Stomach (tissue), 9 donors: ENCODE results near the gene FBXO48. TPM values are rescaled to one million over a fixed set of nuclear protein-coding genes. Genes with fewer than 3 reads are reported as not detected.

Source experiments
- DNase-seq, 2 donors: peaks; one replicate each; pipeline versions ENCODE4 v3.0.0 to v3.0.0-alpha.2; 2013 to 2019
- H3K27ac ChIP-seq, 5 donors: fragments of 200-600 bp in 4 of 5; sonication (generic) in 4 of 5; one replicate each; pipeline ENCODE4 v1.5.1; 2013 to 2019; ENCODE audit warnings: mild to moderate bottlenecking in 1 of 5, moderate library complexity in 1 of 5
- H3K27me3 ChIP-seq, 3 donors: fragments of 200-600 bp; sonication (generic); one replicate each; pipeline ENCODE4 v1.5.1; 2017 to 2019; ENCODE audit warnings: mixed run types in 1 of 3
- H3K36me3 ChIP-seq, 4 donors: fragments of 200-600 bp; sonication (generic); 1 replicate in 3 of 4; 2 replicates in 1 of 4; pipeline ENCODE4 v1.5.1; 2016 to 2019
- H3K4me1 ChIP-seq, 4 donors: fragments of 200-600 bp; sonication (generic); one replicate each; pipeline ENCODE4 v1.5.1; 2016 to 2019
- H3K4me3 ChIP-seq, 4 donors: fragments of 200-600 bp; sonication (generic) in 3 of 4; one replicate each; pipeline ENCODE4 v1.5.1; 2016 to 2019; ENCODE audit warnings: mild to moderate bottlenecking in 1 of 4
- H3K9me3 ChIP-seq, 4 donors: fragments of 200-600 bp; sonication (generic); one replicate each; pipeline ENCODE4 v1.5.1; 2016 to 2019
- EP300 ChIP-seq: sonication (generic); formaldehyde crosslinking; IDR thresholded peaks from one replicate; pipeline ENCODE4 v1.6.1; 2017; ENCODE audit warnings: antibody characterized with exemption
- POLR2A ChIP-seq, 4 donors: fragments of 450-650 bp; IDR thresholded peaks; one replicate each; pipeline ENCODE4 v1.6.1; 2016; ENCODE audit warnings: antibody characterized with exemption in 4 of 4, control low read depth in 2 of 4, mild to moderate bottlenecking in 1 of 4, moderate library complexity in 1 of 4
- POLR2AphosphoS5 ChIP-seq, 3 donors: sonication (generic); formaldehyde crosslinking; IDR thresholded peaks; one replicate each; pipeline ENCODE4 v1.6.1; 2016; ENCODE audit warnings: antibody characterized with exemption in 3 of 3
- WGBS, 5 donors: extraction: QIAGEN DNeasy Blood & Tissue Kit in 3 of 5; methylation state at CpG; one replicate each; pipeline versions ENCODE4 v1.1.5 to v1.1.7; 2013 to 2018; 5-methylcytosine and 5-hydroxymethylcytosine counted together
- intact Hi-C: fragments of 100-400 bp; cut with DNase I; formaldehyde crosslinking; loops from one replicate; pipeline ENCODE4 v1.15.1; 2023; ENCODE audit warnings: low total_unique reads
- polyA plus RNA-seq, 3 donors: library from polyadenylated mRNA; stranded (reverse); fragments of 200-250 nt; gene quantifications; one replicate each; pipeline ENCODE4 v1.2.3, GENCODE V29; 2013
- total RNA-seq, 5 donors: library from RNA; depleted of rRNA; stranded (reverse); fragments of >200 nt; gene quantifications; one replicate each; pipeline versions ENCODE4 v1.1.0 to v1.2.3, GENCODE V29; 2014 to 2016
- TF ChIP-seq, protein P1 (sequence below), 7 experiments: fragments of 450-650 bp in 4 of 7; fragments of 200-600 bp in 3 of 7; sonication (generic) in 3 of 7; IDR thresholded peaks; one replicate each; pipeline ENCODE4 v1.5.1; 2016 to 2019; ENCODE audit warnings: antibody characterized with exemption in 7 of 7, control low read depth in 2 of 7, mild to moderate bottlenecking in 1 of 7
- donor health status: healthy with polysubstance abuse.
- donor health status: Bipolar disorder and iron deficiency.
- donor health status: healthy.

FBXO48 gene
- total and polyA plus RNA-seq, 8 donors = 0.43 to 1.2 (median 0.58) TPM; not detected in 1

GRCh38 chr2:68414876-68415275 lies 52.2 kb downstream of the FBXO48 start:
- Histone ChIP-seq H3K9me3 (no peaks in the 10 kb centered on the region), H3K27ac (no peak overlapping the region), H3K36me3 (no peaks in the 10 kb centered on the region), H3K4me3 (no peak overlapping the region), H3K4me1 (no peaks in the 10 kb centered on the region), H3K27me3 (no peaks in the 10 kb centered on the region)
- intact Hi-C loops = no loop called here
- DNase-seq = no peak
- 59 to 67% (median 64%) methylated on average over 3 of the region's 3 CpGs for WGBS, 5 donors
- no peak for TF ChIP-seq POLR2AphosphoS5 (IDR thresholded peaks at IDR 0.05)
- TF ChIP-seq EP300 = no peak
- TF ChIP-seq, protein P1, sequence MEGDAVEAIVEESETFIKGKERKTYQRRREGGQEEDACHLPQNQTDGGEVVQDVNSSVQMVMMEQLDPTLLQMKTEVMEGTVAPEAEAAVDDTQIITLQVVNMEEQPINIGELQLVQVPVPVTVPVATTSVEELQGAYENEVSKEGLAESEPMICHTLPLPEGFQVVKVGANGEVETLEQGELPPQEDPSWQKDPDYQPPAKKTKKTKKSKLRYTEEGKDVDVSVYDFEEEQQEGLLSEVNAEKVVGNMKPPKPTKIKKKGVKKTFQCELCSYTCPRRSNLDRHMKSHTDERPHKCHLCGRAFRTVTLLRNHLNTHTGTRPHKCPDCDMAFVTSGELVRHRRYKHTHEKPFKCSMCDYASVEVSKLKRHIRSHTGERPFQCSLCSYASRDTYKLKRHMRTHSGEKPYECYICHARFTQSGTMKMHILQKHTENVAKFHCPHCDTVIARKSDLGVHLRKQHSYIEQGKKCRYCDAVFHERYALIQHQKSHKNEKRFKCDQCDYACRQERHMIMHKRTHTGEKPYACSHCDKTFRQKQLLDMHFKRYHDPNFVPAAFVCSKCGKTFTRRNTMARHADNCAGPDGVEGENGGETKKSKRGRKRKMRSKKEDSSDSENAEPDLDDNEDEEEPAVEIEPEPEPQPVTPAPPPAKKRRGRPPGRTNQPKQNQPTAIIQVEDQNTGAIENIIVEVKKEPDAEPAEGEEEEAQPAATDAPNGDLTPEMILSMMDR (IDR thresholded peaks at IDR 0.05) = no peak
- no peak for TF ChIP-seq POLR2A (IDR thresholded peaks at IDR 0.05)

GRCh38 chr2:68414452-68414851 lies 52.6 kb downstream of the FBXO48 start:
- DNase-seq = no peak
- intact Hi-C loops = no loop called here

DNA sequence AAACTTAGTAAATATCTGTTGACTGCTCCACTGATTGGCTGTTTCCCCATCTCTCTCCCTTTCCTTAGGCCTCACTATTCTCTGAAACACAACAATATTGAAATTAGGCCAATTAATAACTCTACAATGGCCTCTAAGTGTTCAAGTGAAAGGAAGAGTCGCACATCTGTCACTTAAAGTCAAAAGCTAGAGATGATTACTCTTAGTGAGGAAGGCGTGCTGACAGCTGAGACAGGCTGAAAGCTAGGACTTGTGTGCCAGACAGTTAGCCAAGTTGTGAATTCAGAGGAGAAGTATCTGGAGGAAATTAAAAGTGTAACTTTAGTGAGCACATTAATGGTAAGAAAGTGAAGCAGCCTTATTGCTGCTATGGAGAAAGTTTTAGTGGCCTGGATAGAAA lies 53.6 kb downstream of the FBXO48 start:
- intact Hi-C loops = no loop called here
- Histone ChIP-seq H3K4me3 (no peak overlapping the region), H3K4me1 (no peaks in the 10 kb centered on the region), H3K27me3 (no peaks in the 10 kb centered on the region), H3K36me3 (no peaks in the 10 kb centered on the region), H3K9me3 (no peaks in the 10 kb centered on the region), H3K27ac (no peak overlapping the region)
- TF ChIP-seq EP300 (no peak), POLR2AphosphoS5 (IDR thresholded peaks at IDR 0.05) (no peak), POLR2A (IDR thresholded peaks at IDR 0.05) (no peak)
- TF ChIP-seq, protein P1 (IDR thresholded peaks at IDR 0.05) = no peak
- no peak for DNase-seq
- WGBS, 5 donors = 94 to 100% (median 97%) methylated on average over 2 of the region's 2 CpGs

More at GRCh38 chr2:68414452-68414851, 52.6 kb downstream of the FBXO48 start:
- no peaks in the 10 kb centered on the region for H3K9me3 ChIP-seq
- no peak overlapping the region for H3K4me3 ChIP-seq
- no peaks in the 10 kb centered on the region for H3K36me3 ChIP-seq
- no peaks in the 10 kb centered on the region for H3K27me3 ChIP-seq
- H3K27ac ChIP-seq = no peak overlapping the region
- no peaks in the 10 kb centered on the region for H3K4me1 ChIP-seq
- no peak for TF ChIP-seq EP300
- no peak for TF ChIP-seq POLR2AphosphoS5 (IDR thresholded peaks at IDR 0.05)
- TF ChIP-seq, protein P1 (IDR thresholded peaks at IDR 0.05) = no peak
- TF ChIP-seq POLR2A (IDR thresholded peaks at IDR 0.05) = no peak

- Histone ChIP-seq H3K36me3 (no peaks in the 10 kb centered on the region), H3K4me1 (no peaks in the 10 kb centered on the region), H3K27me3 (no peaks in the 10 kb centered on the region), H3K9me3 (no peaks in the 10 kb centered on the region), H3K4me3 (no peak overlapping the region), H3K27ac (no peak overlapping the region)
- DNase-seq = no peak
- WGBS, 5 donors = 53 to 77% (median 64%) methylated on average over 4 of the region's 4 CpGs
- intact Hi-C loops = no loop called here
- TF ChIP-seq POLR2AphosphoS5 (IDR thresholded peaks at IDR 0.05) (no peak), EP300 (no peak), POLR2A (IDR thresholded peaks at IDR 0.05) (no peak)
- TF ChIP-seq, protein P1 (IDR thresholded peaks at IDR 0.05) = no peak
Observed at GRCh38 chr2:68412127-68412819, 54.8 kb downstream of the FBXO48 start.
